ENCODE measurements around the gene NOL4L. TPM values are rescaled to one million over a fixed set of nuclear protein-coding genes. Genes with fewer than 3 reads are reported as not detected.

Gene NOL4L
- total RNA-seq, 1 experiment from 2014 or later = 31.7 TPM

DNA sequence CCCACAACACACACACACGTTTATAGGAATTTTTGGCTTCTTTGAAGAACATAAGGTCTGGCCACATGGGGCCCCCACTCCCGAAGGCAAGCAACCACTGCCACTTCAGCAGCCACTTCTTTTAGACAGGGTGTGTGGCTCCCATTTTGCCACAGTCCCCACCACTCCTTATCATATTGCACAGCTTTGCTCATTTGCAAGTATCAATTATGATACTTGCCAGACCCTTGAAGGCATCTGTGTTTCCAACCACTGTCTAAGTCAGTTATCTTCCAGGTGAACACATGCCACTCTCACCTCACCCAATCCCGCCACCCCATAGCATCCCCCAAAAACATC is 73.1 kb downstream of the NOL4L start:
- H2BK5ac ChIP-seq (ENCODE audit: insufficient read length, low read length) = no peak overlapping the region
- TF ChIP-seq, protein P1, sequence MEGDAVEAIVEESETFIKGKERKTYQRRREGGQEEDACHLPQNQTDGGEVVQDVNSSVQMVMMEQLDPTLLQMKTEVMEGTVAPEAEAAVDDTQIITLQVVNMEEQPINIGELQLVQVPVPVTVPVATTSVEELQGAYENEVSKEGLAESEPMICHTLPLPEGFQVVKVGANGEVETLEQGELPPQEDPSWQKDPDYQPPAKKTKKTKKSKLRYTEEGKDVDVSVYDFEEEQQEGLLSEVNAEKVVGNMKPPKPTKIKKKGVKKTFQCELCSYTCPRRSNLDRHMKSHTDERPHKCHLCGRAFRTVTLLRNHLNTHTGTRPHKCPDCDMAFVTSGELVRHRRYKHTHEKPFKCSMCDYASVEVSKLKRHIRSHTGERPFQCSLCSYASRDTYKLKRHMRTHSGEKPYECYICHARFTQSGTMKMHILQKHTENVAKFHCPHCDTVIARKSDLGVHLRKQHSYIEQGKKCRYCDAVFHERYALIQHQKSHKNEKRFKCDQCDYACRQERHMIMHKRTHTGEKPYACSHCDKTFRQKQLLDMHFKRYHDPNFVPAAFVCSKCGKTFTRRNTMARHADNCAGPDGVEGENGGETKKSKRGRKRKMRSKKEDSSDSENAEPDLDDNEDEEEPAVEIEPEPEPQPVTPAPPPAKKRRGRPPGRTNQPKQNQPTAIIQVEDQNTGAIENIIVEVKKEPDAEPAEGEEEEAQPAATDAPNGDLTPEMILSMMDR (conservative IDR thresholded peaks at IDR 0.05) = no peak
- H2BK120ac ChIP-seq (ENCODE audit: low read depth, low read length, poor library complexity, severe bottlenecking) = no peak overlapping the region
- no peaks in the 10 kb centered on the region for H3K79me1 ChIP-seq (ENCODE audit: insufficient read depth, low read depth, low read length, poor library complexity, severe bottlenecking)
- H3K27me3 Mint-ChIP-seq (ENCODE audit: low read depth) = peaks cover 24% of the 10 kb centered on the region
- H3K27ac ChIP-seq (ENCODE audit: insufficient read length, low read depth, low read length) = no peak overlapping the region
- H4K8ac ChIP-seq (replicated peaks; ENCODE audit: insufficient read length, low read depth, low read length) = no peak overlapping the region
- WGBS (ENCODE audit: extremely low coverage, insufficient read length, low lambda C conversion rate) = no CpG with 5 or more reads among the region's 3 CpGs
- H3K4me1 ChIP-seq (ENCODE audit: insufficient read depth, low read length) = no peaks in the 10 kb centered on the region; the same call in 1 of the 2 replicates
- H3K14ac ChIP-seq (ENCODE audit: insufficient read depth, low read length) = no peak overlapping the region
- no peak overlapping the region for H2BK12ac ChIP-seq (ENCODE audit: insufficient read length, low read depth, low read length)
- no peak overlapping the region for H3K23ac ChIP-seq (ENCODE audit: insufficient read length, low read depth, low read length)
- H3K9me3 Mint-ChIP-seq = no peaks in the 10 kb centered on the region
- no peaks in the 10 kb centered on the region for H3K23me2 ChIP-seq (ENCODE audit: insufficient read length, low read depth, low read length, poor library complexity, severe bottlenecking)
- H2BK20ac ChIP-seq (ENCODE audit: low read depth, low read length, poor library complexity, severe bottlenecking) = no peak overlapping the region
- no peak overlapping the region for H3K4me2 ChIP-seq (ENCODE audit: insufficient read depth, insufficient read length, low read length)
- no peak overlapping the region for H4K91ac ChIP-seq (ENCODE audit: insufficient read length, low read depth, low read length)
- no peak overlapping the region for H3K18ac ChIP-seq (ENCODE audit: insufficient read length, low read depth, low read length)
- no peaks in the 10 kb centered on the region for H3K9me3 ChIP-seq (ENCODE audit: control insufficient read depth, low read depth, low read length)
- H3K36me3 Mint-ChIP-seq (ENCODE audit: insufficient read depth in 1 of 3, low read depth in 3 of 3) = no peaks in the 10 kb centered on the region; a peak in 1 of 7 replicates
- no peak overlapping the region for H4K5ac ChIP-seq (ENCODE audit: insufficient read length, low read depth, low read length)
- no peak overlapping the region for H2BK15ac ChIP-seq (ENCODE audit: low read depth, low read length)
- H3K56ac ChIP-seq (ENCODE audit: insufficient read length, low read depth, low read length) = no peak overlapping the region
- no peaks in the 10 kb centered on the region for H3K27me3 ChIP-seq (ENCODE audit: insufficient read depth, low read length)
- H2AK5ac ChIP-seq (ENCODE audit: insufficient read length, low read length) = no peak overlapping the region
- H4K20me1 ChIP-seq (ENCODE audit: control insufficient read depth, insufficient read depth, insufficient read length) = no peaks in the 10 kb centered on the region
- no peaks in the 10 kb centered on the region for H3K79me2 ChIP-seq (ENCODE audit: insufficient read depth, low read length)
- peak; percentile 10 for DNase-seq
- H3K27ac Mint-ChIP-seq = no peak overlapping the region
- H3K9ac ChIP-seq (ENCODE audit: extremely low read depth, insufficient read length, low read length) = no peak overlapping the region
- no peak overlapping the region for H3K4ac ChIP-seq (ENCODE audit: low read depth, low read length)
- no peak overlapping the region for H3T11ph ChIP-seq (ENCODE audit: low read length)
- no peak overlapping the region for H3K4me3 Mint-ChIP-seq
- H3K4me1 Mint-ChIP-seq = peaks cover 28 to 33% of the 10 kb centered on the region in 2 experiments
- no peak overlapping the region for H2AFZ ChIP-seq (ENCODE audit: low read length)
